ENCODE results near the gene FGFBP2.
A peak's percentile ranks its signal among the peaks of the same experiment; 100 is the strongest.

FGFBP2 gene

GRCh38 chr4:16007471-16008095, 44.6 kb upstream of the FGFBP2 start:
- TF ChIP-seq, protein P1, sequence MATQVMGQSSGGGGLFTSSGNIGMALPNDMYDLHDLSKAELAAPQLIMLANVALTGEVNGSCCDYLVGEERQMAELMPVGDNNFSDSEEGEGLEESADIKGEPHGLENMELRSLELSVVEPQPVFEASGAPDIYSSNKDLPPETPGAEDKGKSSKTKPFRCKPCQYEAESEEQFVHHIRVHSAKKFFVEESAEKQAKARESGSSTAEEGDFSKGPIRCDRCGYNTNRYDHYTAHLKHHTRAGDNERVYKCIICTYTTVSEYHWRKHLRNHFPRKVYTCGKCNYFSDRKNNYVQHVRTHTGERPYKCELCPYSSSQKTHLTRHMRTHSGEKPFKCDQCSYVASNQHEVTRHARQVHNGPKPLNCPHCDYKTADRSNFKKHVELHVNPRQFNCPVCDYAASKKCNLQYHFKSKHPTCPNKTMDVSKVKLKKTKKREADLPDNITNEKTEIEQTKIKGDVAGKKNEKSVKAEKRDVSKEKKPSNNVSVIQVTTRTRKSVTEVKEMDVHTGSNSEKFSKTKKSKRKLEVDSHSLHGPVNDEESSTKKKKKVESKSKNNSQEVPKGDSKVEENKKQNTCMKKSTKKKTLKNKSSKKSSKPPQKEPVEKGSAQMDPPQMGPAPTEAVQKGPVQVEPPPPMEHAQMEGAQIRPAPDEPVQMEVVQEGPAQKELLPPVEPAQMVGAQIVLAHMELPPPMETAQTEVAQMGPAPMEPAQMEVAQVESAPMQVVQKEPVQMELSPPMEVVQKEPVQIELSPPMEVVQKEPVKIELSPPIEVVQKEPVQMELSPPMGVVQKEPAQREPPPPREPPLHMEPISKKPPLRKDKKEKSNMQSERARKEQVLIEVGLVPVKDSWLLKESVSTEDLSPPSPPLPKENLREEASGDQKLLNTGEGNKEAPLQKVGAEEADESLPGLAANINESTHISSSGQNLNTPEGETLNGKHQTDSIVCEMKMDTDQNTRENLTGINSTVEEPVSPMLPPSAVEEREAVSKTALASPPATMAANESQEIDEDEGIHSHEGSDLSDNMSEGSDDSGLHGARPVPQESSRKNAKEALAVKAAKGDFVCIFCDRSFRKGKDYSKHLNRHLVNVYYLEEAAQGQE (IDR thresholded peaks at IDR 0.05; ENCODE audit: insufficient replicate concordance, low read depth): no peak
- TF ChIP-seq SPI1 (IDR thresholded peaks at IDR 0.05; ENCODE audit: borderline replicate concordance, low read depth) (no peak), CTCF (IDR thresholded peaks at IDR 0.05; ENCODE audit: insufficient read depth, low read length) (no peak), POLR2AphosphoS5 (IDR thresholded peaks at IDR 0.05; ENCODE audit: low read depth) (no peak), GABPA (IDR thresholded peaks at IDR 0.05; ENCODE audit: low read depth) (no peak)
- DNase-seq (ENCODE audit: low read depth in 1 of 2, low spot score in 1 of 2): no peak
- Histone ChIP-seq H3K27me3 (ENCODE audit: insufficient read depth, poor library complexity, severe bottlenecking) (no peaks in the 10 kb centered on the region), H3K27ac (replicated peaks) (no peak overlapping the region), H3K4me3 (replicated peaks; ENCODE audit: insufficient read depth, low read length) (no peak overlapping the region)

- DNase-seq (ENCODE audit: low read depth in 1 of 2, low spot score in 1 of 2): no peak
- no peak overlapping the region for H3K4me3 ChIP-seq (replicated peaks; ENCODE audit: insufficient read depth, low read length)
- no peak overlapping the region for H3K27ac ChIP-seq (replicated peaks)
- no peaks in the 10 kb centered on the region for H3K27me3 ChIP-seq (ENCODE audit: insufficient read depth, poor library complexity, severe bottlenecking)
- no peak for TF ChIP-seq CTCF (IDR thresholded peaks at IDR 0.05; ENCODE audit: insufficient read depth, low read length)
These were observed 43.9 kb upstream of the FGFBP2 start for GRCh38 chr4:16006771-16007446.

- DNase-seq (ENCODE audit: low read depth in 1 of 2, low spot score in 1 of 2): no peak
- TF ChIP-seq GABPA (IDR thresholded peaks at IDR 0.05; ENCODE audit: low read depth) (no peak), SPI1 (IDR thresholded peaks at IDR 0.05; ENCODE audit: borderline replicate concordance, low read depth) (no peak), CTCF (IDR thresholded peaks at IDR 0.05; ENCODE audit: insufficient read depth, low read length) (no peak), POLR2AphosphoS5 (IDR thresholded peaks at IDR 0.05; ENCODE audit: low read depth) (no peak)
- TF ChIP-seq, protein P1 (IDR thresholded peaks at IDR 0.05; ENCODE audit: insufficient replicate concordance, low read depth): no peak
- H3K4me3 ChIP-seq (replicated peaks; ENCODE audit: insufficient read depth, low read length): no peak overlapping the region
- H3K27ac ChIP-seq (replicated peaks): no peak overlapping the region
- H3K27me3 ChIP-seq (ENCODE audit: insufficient read depth, poor library complexity, severe bottlenecking): no peaks in the 10 kb centered on the region
These were observed 42.7 kb upstream of the FGFBP2 start for GRCh38 chr4:16005676-16006075.

DNA sequence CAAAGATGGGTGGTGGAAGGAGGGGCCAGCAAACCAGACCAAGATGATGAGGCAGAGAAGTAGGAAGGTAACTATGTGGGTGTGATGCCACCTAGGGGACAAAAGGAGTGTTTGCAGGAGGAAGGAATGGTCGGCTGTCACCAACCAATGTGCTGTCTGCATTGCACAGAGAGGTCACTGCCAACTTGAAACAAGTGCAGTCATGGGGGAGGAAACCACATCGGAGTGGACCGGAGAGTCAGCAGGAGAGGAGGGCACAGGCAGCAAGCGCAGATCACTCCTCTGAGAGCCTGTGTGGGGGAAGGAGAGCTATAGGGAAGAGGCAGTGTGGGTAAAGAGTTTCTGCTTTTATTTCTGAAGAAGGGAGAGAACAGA, 38.5 kb upstream of the FGFBP2 start:
- DNase-seq (ENCODE audit: low read depth in 1 of 2, low spot score in 1 of 2): peak; percentile 29 to 74
- no peak overlapping the region for H3K27ac ChIP-seq (replicated peaks)
- TF ChIP-seq POLR2AphosphoS5 (IDR thresholded peaks at IDR 0.05; ENCODE audit: low read depth) (no peak), CTCF (IDR thresholded peaks at IDR 0.05; ENCODE audit: insufficient read depth, low read length) (peak; percentile 90)
- no peaks in the 10 kb centered on the region for H3K27me3 ChIP-seq (ENCODE audit: insufficient read depth, poor library complexity, severe bottlenecking)
- H3K4me3 ChIP-seq (replicated peaks; ENCODE audit: insufficient read depth, low read length): no peak overlapping the region

Measured in HL-60 (cell line).